Activated CD8-positive, alpha-beta memory T cell treated with anti-CD3 and anti-CD28 coated beads, Interleukin-2, amount 50 U/mL, for 24 hours (primary cell): ENCODE data around the gene HADH.
"Not testable (repeated sequence)": the region's sequence is repeated elsewhere in the genome, so short reads cannot be mapped to it uniquely, and the experiment has no call there.

ENCODE experiments used
- DNase-seq: peaks from one replicate; pipeline ENCODE4 v3.0.0-alpha.2; 2020; ENCODE audit errors: extremely low read depth

The HADH gene

DNA sequence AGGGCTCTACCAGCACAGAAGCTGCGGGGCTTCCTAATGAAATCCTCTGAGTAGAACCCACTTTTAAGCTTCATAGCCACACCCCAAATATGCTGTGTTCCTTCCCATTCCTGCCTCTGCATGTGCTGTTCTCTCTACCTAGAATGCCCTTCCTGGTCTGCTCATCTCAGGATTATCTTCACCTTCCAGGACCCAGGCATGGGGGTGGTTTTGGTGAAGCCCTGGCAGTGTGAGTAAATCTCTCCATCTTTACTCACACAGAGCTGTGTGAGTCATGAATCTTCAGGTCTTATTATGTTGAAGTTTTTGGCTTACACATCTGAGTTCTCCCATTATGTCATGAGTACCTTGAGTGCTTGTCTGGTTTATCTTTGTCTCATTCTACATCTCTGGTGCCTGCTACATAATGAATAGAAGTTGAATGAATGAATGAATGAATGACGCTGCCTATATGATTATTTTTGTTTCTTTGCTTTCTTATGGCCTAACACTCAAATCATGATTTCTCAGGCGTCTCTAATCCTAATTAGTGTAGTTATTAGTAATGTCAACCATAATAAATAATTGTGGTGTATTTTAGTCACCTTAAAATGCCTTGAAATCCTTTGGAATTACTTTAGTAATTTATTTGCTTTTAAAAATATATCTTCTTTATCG lies 41.9 kb downstream of the HADH start:
- DNase-seq = no peak

DNA sequence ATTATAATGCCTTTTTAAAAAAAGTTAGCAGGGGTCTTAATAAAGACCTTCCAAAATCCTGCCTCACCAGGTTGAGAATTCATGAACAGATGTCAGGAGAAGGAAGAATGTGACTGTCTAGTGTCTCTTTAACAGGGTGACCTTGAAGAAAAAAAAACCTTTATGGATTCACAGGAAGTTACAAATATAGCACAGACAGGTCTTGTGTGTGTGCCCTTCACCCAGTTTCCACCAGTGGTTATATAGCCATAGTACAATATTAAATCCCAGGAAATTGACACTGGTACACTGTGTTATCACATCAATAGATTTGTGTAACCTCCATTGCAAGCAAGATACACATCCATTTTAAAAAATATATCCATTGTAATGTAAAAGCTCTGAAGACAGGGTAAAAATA lies 43.7 kb downstream of the HADH start:
- DNase-seq = no peak

GRCh38 chr4:108034565-108034964 lies 44.9 kb downstream of the HADH start:
- no peak for DNase-seq

- no peak for DNase-seq
These were observed 46.0 kb downstream of the HADH start for GRCh38 chr4:108035691-108036090.

- DNase-seq = peak; percentile 18
These were observed 46.5 kb downstream of the HADH start for GRCh38 chr4:108036213-108036612.

DNA sequence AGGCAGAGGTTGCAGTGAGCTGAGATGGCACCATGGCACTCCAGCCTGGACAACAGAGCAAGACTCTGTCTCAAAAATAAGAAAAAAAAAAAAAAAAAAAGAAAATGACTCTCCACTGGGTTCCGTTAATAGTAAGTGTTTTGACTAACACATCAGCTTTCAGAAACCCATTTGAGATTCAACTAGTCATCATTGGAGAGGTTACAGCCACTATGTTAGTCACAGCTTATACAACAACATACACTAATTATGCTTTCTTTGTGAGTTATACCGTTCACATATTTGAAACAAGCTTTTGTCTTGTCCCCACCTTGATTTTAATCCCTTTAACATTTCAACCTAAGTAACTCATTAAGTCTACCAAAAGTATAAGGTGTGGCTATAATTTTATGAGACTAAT lies 48.2 kb downstream of the HADH start:
- DNase-seq = no peak

- no peak for DNase-seq
These were observed 53.2 kb downstream of the HADH start for GRCh38 chr4:108042927-108043326.

- no peak for DNase-seq
These were observed 53.8 kb downstream of the HADH start for GRCh38 chr4:108043526-108043925.

- DNase-seq = no peak
These were observed 55.4 kb downstream of the HADH start for GRCh38 chr4:108044951-108045686.

GRCh38 chr4:108045687-108046024 lies 56.0 kb downstream of the HADH start:
- DNase-seq = no peak

DNA sequence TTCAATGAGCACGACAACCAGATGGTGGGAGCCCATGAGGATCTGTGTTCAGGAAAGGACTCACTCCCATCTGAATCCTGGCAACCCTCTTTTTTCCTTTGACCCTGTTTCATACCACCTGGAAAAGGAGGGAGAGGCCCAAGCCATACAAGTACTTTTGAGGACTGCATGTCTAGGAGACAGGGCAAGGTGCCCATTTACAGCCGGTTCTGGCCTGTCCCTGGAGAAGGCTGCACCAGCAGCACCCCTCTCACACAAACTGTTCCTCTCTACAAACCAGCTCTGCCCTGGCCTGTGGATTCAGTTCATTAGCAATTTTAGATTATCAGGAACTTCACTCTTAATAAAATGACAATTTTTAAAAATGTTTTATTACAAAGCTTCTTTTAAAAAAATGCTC lies 57.5 kb downstream of the HADH start:
- DNase-seq = no peak

DNA sequence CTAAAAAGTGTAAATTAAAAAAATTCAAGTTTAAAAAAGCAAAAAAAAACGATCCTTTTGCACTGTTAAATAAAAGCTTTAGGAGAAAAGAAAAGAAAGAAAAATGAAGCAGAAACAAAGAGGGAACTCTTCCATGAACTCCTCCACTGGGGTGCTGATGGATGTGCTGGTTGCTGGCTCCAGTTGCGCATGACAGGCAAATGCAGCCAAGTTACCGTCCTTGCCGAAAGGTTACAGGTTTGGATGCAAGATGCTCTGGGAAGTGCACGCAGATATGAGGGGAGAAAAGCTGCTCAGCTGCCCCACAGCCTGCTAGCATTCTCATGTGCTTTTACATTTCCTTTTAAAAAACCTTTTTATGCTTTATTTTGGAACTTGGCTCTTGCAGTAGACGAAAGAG lies 58.5 kb downstream of the HADH start:
- DNase-seq = no peak

DNA sequence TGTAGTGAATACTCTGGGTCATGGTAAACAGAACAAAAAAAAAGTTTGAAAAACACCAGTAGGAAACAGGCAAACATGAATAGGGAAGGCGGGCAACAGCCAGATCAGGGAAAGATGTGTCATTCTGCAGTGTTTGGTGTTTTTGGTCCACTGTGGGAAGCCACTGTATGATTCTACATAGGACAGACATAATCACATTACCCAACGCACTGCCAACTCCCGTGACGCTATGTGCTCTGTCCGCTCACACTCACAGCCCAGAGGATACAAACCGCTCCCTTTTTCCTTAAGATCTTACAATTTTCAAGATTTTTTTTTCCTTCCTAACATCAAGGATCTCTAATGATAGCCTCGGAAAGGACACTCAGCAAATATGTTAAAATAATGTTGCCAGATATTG lies 59.3 kb downstream of the HADH start:
- DNase-seq = no peak

DNA sequence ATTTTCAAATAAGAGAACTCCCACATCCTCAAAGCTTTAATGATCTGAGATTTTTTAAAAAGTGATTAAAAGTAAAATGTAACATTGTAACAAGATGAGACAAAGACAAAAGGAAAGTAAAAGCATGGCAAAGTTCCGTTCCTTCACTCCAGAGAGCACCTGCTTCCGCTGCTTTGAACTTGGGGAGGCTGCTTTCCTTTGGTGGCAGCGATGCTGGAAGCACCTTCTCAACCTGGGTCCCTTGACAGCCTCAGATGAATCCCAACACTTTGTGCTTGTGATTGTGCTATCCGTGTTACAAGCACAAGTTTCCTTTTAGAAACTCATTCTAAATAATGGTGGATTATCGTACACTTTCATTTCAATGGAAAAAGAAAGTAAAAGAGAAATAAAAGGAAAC lies 59.7 kb downstream of the HADH start:
- DNase-seq = no peak

GRCh38 chr4:108050166-108051111 lies 60.8 kb downstream of the HADH start:
- not testable (repeated sequence) for DNase-seq

DNA sequence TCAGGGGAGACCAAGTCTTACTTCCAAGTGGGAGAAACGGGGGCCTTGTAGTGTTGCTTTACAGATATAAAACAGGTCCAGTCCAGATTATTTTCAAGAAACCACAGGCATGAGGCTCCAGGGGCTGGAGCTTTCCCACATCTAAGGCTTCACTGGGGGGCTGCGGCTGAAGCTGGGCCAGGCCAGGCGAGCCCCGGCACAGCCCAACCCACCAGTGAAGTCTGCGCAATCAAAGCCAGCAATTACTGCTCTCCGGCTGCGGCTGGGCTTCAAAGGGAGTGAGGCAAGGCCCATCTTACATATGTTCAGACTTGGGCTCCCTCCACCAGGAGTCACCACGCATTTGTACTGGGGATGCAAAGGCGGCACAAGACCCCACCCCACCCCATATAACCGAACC lies 61.7 kb downstream of the HADH start:
- DNase-seq = no peak

DNA sequence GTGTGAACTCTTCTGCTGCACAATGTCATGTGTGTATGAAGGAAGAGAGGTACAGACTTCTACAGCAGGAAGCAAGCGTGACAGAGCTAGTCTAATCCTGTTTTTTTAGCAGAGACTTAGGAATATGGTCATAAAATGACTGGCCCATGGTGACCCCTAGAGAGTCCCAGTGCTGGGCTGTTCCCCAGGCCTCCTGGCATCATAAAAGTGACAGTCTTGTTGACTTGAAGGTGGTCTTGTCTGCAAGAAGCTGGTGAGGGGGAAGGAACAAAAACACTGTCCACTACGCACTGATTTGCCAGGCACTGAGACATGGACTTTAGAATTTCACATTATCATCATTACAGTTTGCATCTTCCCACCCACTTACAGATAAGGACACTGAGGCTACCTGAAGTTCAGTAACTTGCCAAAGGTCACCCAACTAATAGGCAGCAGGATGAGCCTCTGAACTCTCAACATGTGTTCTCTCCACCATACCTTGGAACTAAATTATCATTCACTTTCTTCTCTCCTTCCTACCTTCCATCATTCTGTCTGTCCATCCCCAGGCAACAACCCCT lies 63.0 kb downstream of the HADH start:
- DNase-seq = no peak

- no peak for DNase-seq
These were observed 63.6 kb downstream of the HADH start for GRCh38 chr4:108053251-108053711.

GRCh38 chr4:108054025-108054638 lies 64.4 kb downstream of the HADH start:
- no peak for DNase-seq

GRCh38 chr4:108055787-108056186 lies 66.1 kb downstream of the HADH start:
- no peak for DNase-seq

- no peak for DNase-seq
These were observed 66.7 kb downstream of the HADH start for GRCh38 chr4:108056418-108056817.
